GM19468 (cell line): ENCODE measurements around the gene ZNF575.

Source experiments
- ATAC-seq: cut with Tn5 transposase; IDR thresholded peaks from one replicate; pipeline ENCODE4 v1.9.1; 2021; ENCODE audit warnings: mild to moderate bottlenecking, moderate library complexity, moderate number of reproducible peaks; ENCODE audit not compliant: unreplicated experiment; ENCODE audit errors: extremely low read depth

Gene ZNF575

GRCh38 chr19:43532962-43533545 lies at the start of gene ZNF575:
Gene ZNF575, plus strand, starts transcription at chr19:43533188. Its CDS starts 1,235 bp downstream, at chr19:43534423.
- ATAC-seq, result peak; percentile 65

GRCh38 chr19:43483281-43483680 lies 49.7 kb upstream of the ZNF575 start:
- ATAC-seq, result no peak

GRCh38 chr19:43485951-43486350 lies 47.0 kb upstream of the ZNF575 start:
- ATAC-seq, result no peak

- no peak for ATAC-seq
These were observed 46.6 kb upstream of the ZNF575 start for GRCh38 chr19:43486412-43486811.

- ATAC-seq, result no peak
These were observed 44.8 kb upstream of the ZNF575 start for GRCh38 chr19:43488179-43488578.

- ATAC-seq, result no peak
These were observed 43.7 kb upstream of the ZNF575 start for GRCh38 chr19:43489310-43489709.

GRCh38 chr19:43489979-43490599 lies 42.9 kb upstream of the ZNF575 start:
- ATAC-seq, result no peak

GRCh38 chr19:43490759-43491158 lies 42.2 kb upstream of the ZNF575 start:
- no peak for ATAC-seq

- no peak for ATAC-seq
These were observed 37.9 kb upstream of the ZNF575 start for GRCh38 chr19:43495082-43495481.

GRCh38 chr19:43496960-43497359 lies 36.0 kb upstream of the ZNF575 start:
- no peak for ATAC-seq

- no peak for ATAC-seq
These were observed 34.6 kb upstream of the ZNF575 start for GRCh38 chr19:43498233-43498842.

GRCh38 chr19:43499042-43499441 lies 33.9 kb upstream of the ZNF575 start:
- no peak for ATAC-seq

GRCh38 chr19:43501661-43502418 lies 31.1 kb upstream of the ZNF575 start:
- ATAC-seq, result no peak

GRCh38 chr19:43502419-43502976 lies 30.5 kb upstream of the ZNF575 start:
- no peak for ATAC-seq

GRCh38 chr19:43503501-43504425 lies 29.2 kb upstream of the ZNF575 start:
- peak; percentile 64 for ATAC-seq

GRCh38 chr19:43504426-43505185 lies 28.4 kb upstream of the ZNF575 start, which contains the start of gene PHLDB3:
Gene PHLDB3, minus strand, starts transcription at chr19:43504746. Its CDS starts 628 bp downstream, at chr19:43504118.
- ATAC-seq, result no peak

- no peak for ATAC-seq
These were observed 27.9 kb upstream of the ZNF575 start for GRCh38 chr19:43505186-43505456.

GRCh38 chr19:43505941-43506340 lies 27.0 kb upstream of the ZNF575 start:
- no peak for ATAC-seq

- ATAC-seq, result no peak
These were observed 26.4 kb upstream of the ZNF575 start for GRCh38 chr19:43506629-43507028.
